Measurements from ENCODE around the gene KCNQ4. TPM values are rescaled to one million over a fixed set of nuclear protein-coding genes. Genes with fewer than 3 reads are reported as not detected.

KCNQ4 gene
- total and polyA plus RNA-seq, 2 donors from 2014 or later = 0.65 to 1.2 TPM

DNA sequence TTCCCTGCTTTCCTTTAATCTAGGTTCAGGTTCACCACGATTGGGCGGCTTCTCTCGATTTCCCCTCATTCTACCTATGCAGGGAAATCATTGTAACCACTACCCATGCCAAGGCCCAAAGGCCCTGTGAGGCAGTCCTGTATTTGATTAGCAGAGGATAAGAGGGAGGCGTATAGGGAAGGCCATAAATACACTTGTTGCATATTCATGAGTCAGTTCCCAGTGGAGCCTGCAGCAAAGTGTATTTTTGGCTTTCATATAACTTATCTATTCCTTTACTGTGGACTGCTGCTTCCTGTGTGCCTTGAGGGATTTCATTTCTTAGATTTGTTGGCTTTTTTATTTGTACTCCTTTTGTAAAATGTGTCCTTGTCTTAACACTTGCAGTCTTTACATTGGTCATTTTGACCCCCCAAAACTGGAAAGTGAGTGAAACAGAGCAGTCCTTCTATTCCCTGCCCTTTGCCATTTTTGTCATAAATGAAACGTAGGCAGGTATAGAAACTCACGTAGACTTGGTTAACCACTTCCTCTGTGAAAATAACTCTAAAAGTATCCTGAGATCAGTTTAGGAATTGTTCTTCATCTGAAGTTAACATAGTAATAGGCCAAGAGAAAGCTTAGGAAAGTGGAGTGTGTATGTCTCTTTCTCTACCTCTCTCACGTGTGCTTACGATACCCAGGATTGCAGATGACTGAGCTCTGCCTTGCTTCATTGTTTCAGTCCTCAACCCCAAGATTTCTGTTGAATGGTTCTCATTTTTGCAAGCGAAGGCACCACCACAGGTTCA lies 19.6 kb upstream of the KCNQ4 start:
- TF ChIP-seq, protein P1, sequence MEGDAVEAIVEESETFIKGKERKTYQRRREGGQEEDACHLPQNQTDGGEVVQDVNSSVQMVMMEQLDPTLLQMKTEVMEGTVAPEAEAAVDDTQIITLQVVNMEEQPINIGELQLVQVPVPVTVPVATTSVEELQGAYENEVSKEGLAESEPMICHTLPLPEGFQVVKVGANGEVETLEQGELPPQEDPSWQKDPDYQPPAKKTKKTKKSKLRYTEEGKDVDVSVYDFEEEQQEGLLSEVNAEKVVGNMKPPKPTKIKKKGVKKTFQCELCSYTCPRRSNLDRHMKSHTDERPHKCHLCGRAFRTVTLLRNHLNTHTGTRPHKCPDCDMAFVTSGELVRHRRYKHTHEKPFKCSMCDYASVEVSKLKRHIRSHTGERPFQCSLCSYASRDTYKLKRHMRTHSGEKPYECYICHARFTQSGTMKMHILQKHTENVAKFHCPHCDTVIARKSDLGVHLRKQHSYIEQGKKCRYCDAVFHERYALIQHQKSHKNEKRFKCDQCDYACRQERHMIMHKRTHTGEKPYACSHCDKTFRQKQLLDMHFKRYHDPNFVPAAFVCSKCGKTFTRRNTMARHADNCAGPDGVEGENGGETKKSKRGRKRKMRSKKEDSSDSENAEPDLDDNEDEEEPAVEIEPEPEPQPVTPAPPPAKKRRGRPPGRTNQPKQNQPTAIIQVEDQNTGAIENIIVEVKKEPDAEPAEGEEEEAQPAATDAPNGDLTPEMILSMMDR (IDR thresholded peaks at IDR 0.05; ENCODE audit: borderline replicate concordance, extremely low read depth, insufficient read depth) = no peak
- Histone ChIP-seq H3K9ac (ENCODE audit: low read length in 3 of 3) (no peak overlapping the region), H3K4me3 (ENCODE audit: low read length in 3 of 3) (no peak overlapping the region), H3K27ac (ENCODE audit: low read depth in 2 of 2, low read length in 2 of 2) (no peak overlapping the region), H3K4me1 (ENCODE audit: control insufficient read depth in 2 of 3, insufficient read depth in 2 of 3, low read depth in 1 of 3, low read length in 3 of 3) (peaks cover 0 to 2% (median 0%) of the 10 kb centered on the region in 3 donors), H3K27me3 (ENCODE audit: control insufficient read depth, insufficient read depth, low read length) (no peaks in the 10 kb centered on the region), H3K36me3 (ENCODE audit: control insufficient read depth in 2 of 3, insufficient read depth in 3 of 3, low read length in 3 of 3) (peaks cover 10 to 79% (median 52%) of the 10 kb centered on the region in 3 donors), H3K9me3 (ENCODE audit: control insufficient read depth in 2 of 3, insufficient read depth in 1 of 3, low read length in 3 of 3) (no peaks in the 10 kb centered on the region)
- no peak for FAIRE-seq
- DNase-seq = no peak
- intact Hi-C loops (cut with DNase I) = no loop called here

DNA sequence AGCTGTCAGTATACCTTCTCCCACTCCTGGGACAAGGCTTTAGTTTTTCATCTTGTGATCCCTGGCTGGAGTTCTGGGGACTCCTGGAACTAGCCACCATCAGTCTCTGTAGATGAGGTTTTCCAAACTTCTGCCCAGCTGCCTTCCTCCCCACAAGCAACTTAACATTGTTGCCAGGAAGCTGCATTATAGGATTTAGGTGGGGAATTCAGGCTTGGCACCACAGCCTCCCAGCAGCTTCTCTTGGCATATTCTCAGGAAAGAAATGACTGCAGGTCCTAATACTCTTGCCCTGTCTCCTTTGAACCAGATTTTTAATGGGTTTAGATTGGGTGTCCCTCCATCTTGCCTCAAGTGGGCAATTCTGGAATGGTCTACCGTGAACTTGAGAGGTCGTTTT lies 18.6 kb upstream of the KCNQ4 start:
- Histone ChIP-seq H3K27ac (ENCODE audit: low read depth in 2 of 2, low read length in 2 of 2) (no peak overlapping the region), H3K27me3 (ENCODE audit: control insufficient read depth, insufficient read depth, low read length) (no peaks in the 10 kb centered on the region), H3K4me1 (ENCODE audit: control insufficient read depth in 2 of 3, insufficient read depth in 2 of 3, low read depth in 1 of 3, low read length in 3 of 3) (no peaks in the 10 kb centered on the region), H3K4me3 (ENCODE audit: low read length in 3 of 3) (no peak overlapping the region), H3K36me3 (ENCODE audit: control insufficient read depth in 2 of 3, insufficient read depth in 3 of 3, low read length in 3 of 3) (peaks cover 7 to 76% (median 59%) of the 10 kb centered on the region in 3 donors), H3K9me3 (ENCODE audit: control insufficient read depth in 2 of 3, insufficient read depth in 1 of 3, low read length in 3 of 3) (no peaks in the 10 kb centered on the region), H3K9ac (ENCODE audit: low read length in 3 of 3) (no peak overlapping the region)
- TF ChIP-seq, protein P1 (IDR thresholded peaks at IDR 0.05; ENCODE audit: borderline replicate concordance, extremely low read depth, insufficient read depth) = no peak
- FAIRE-seq = no peak
- no peak for DNase-seq
- intact Hi-C loops (cut with DNase I) = no loop called here

DNA sequence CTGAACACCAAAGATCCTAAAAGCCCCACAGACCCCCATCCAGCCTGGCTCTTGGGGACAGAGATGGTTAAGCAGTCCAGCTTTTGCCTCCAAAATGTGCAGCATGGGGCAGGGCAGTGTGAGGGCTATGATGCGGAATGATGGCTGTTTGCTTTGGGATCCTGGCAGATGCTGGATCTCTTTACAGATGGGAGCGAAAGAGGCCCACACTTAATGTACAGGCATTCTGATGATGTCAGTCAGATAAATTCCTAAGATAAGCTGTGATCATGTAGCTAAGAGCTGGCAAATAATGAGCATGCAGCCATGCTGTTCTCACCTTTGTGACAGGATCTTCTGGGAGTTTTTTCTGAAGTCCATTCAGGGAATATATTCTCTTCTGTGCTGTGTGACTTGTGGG lies 17.6 kb upstream of the KCNQ4 start:
- no peaks in the 10 kb centered on the region for H3K27me3 ChIP-seq (ENCODE audit: control insufficient read depth, insufficient read depth, low read length)
- no peaks in the 10 kb centered on the region for H3K9me3 ChIP-seq (ENCODE audit: control insufficient read depth in 2 of 3, insufficient read depth in 1 of 3, low read length in 3 of 3)
- no peak overlapping the region for H3K27ac ChIP-seq (ENCODE audit: low read depth in 2 of 2, low read length in 2 of 2)
- intact Hi-C loops (cut with DNase I) = no loop called here
- TF ChIP-seq, protein P1 (IDR thresholded peaks at IDR 0.05; ENCODE audit: borderline replicate concordance, extremely low read depth, insufficient read depth) = no peak
- H3K9ac ChIP-seq (ENCODE audit: low read length in 3 of 3) = no peak overlapping the region
- FAIRE-seq = no peak
- H3K4me1 ChIP-seq (ENCODE audit: control insufficient read depth in 2 of 3, insufficient read depth in 2 of 3, low read depth in 1 of 3, low read length in 3 of 3) = no peaks in the 10 kb centered on the region
- DNase-seq = no peak
- H3K36me3 ChIP-seq (ENCODE audit: control insufficient read depth in 2 of 3, insufficient read depth in 3 of 3, low read length in 3 of 3) = peaks cover 7 to 69% (median 60%) of the 10 kb centered on the region in 3 donors
- H3K4me3 ChIP-seq (ENCODE audit: low read length in 3 of 3) = no peak overlapping the region

Measured in kidney (tissue), 14 donors.